ENCODE measurements around the gene TIAM2.

Gene TIAM2

GRCh38 chr6:155023717-155024116 is 28.6 kb downstream of the TIAM2 start:
- no peak for FAIRE-seq
- DNase-seq (ENCODE audit: low spot score): no peak

- DNase-seq (ENCODE audit: low spot score) (no peak), FAIRE-seq (no peak)
Observed at GRCh38 chr6:155024391-155025027, 29.4 kb downstream of the TIAM2 start.

GRCh38 chr6:155026022-155026705 is 31.0 kb downstream of the TIAM2 start:
- FAIRE-seq: no peak
- DNase-seq (ENCODE audit: low spot score): peak; percentile 94

- FAIRE-seq: peak; percentile 56
- DNase-seq (ENCODE audit: low spot score): no peak
Observed at GRCh38 chr6:155026706-155027045, 31.6 kb downstream of the TIAM2 start.

- FAIRE-seq: peak; percentile 59
- peak; percentile 46 for DNase-seq (ENCODE audit: low spot score)
Observed at GRCh38 chr6:155030148-155030720, 35.1 kb downstream of the TIAM2 start.

- FAIRE-seq (no peak), DNase-seq (ENCODE audit: low spot score) (no peak)
Observed at GRCh38 chr6:155031091-155031490, 36.0 kb downstream of the TIAM2 start.

GRCh38 chr6:155033021-155033791 is 38.1 kb downstream of the TIAM2 start:
- FAIRE-seq (no peak), DNase-seq (ENCODE audit: low spot score) (no peak)

GRCh38 chr6:155036907-155037306 is 41.8 kb downstream of the TIAM2 start:
- no peak for FAIRE-seq
- no peak for DNase-seq (ENCODE audit: low spot score)

- DNase-seq (ENCODE audit: low spot score) (no peak), FAIRE-seq (no peak)
Observed at GRCh38 chr6:155038104-155038503, 43.0 kb downstream of the TIAM2 start.

GRCh38 chr6:155038527-155038926 is 43.4 kb downstream of the TIAM2 start:
- FAIRE-seq: no peak
- DNase-seq (ENCODE audit: low spot score): no peak

GRCh38 chr6:155039618-155040017 is 44.5 kb downstream of the TIAM2 start:
- FAIRE-seq (no peak), DNase-seq (ENCODE audit: low spot score) (no peak)

- FAIRE-seq: no peak
- no peak for DNase-seq (ENCODE audit: low spot score)
Observed at GRCh38 chr6:155040154-155040553, 45.0 kb downstream of the TIAM2 start.

- FAIRE-seq: no peak
- DNase-seq (ENCODE audit: low spot score): no peak
Observed at GRCh38 chr6:155040901-155041650, 46.0 kb downstream of the TIAM2 start.

GRCh38 chr6:155041741-155042279 is 46.7 kb downstream of the TIAM2 start:
- DNase-seq (ENCODE audit: low spot score) (no peak), FAIRE-seq (no peak)

- FAIRE-seq (no peak), DNase-seq (ENCODE audit: low spot score) (no peak)
Observed at GRCh38 chr6:155042983-155043382, 47.9 kb downstream of the TIAM2 start.

GRCh38 chr6:155045561-155046404 is 50.7 kb downstream of the TIAM2 start:
- no peak for FAIRE-seq
- no peak for DNase-seq (ENCODE audit: low spot score)

GRCh38 chr6:155047523-155047922 is 52.4 kb downstream of the TIAM2 start:
- DNase-seq (ENCODE audit: low spot score) (no peak), FAIRE-seq (no peak)

- FAIRE-seq (no peak), DNase-seq (ENCODE audit: low spot score) (peak; percentile 71)
Observed at GRCh38 chr6:155050311-155050710, 55.2 kb downstream of the TIAM2 start.

GRCh38 chr6:155054491-155055250 is 59.6 kb downstream of the TIAM2 start:
- DNase-seq (ENCODE audit: low spot score): no peak
- no peak for FAIRE-seq

- no peak for FAIRE-seq
- DNase-seq (ENCODE audit: low spot score): no peak
Observed at GRCh38 chr6:155055729-155056128, 60.6 kb downstream of the TIAM2 start.

Data from urothelium cell line (cell line).